Neural progenitor cell (in vitro differentiated cells): ENCODE measurements around the gene ST8SIA4. TPM values are rescaled to one million over a fixed set of nuclear protein-coding genes. Genes with fewer than 3 reads are reported as not detected.

Experiments used
- DNase-seq: peaks from one replicate; pipeline ENCODE4 v3.0.0-alpha.2; 2016; ENCODE audit warnings: low spot score
- H2AFZ ChIP-seq: fragments of 200-600 bp; sonication (generic); replicated peaks from 2 replicates; pipeline ENCODE4 v1.6.1; 2016; ENCODE audit warnings: antibody characterized with exemption
- H3F3A ChIP-seq: fragments of 200-600 bp; sonication (generic); 2 replicates; pipeline ENCODE4 v1.6.1; 2016; ENCODE audit warnings: antibody characterized with exemption, low read depth
- H3K27ac ChIP-seq: fragments of 200-600 bp; sonication (generic); 2 replicates; pipeline ENCODE4 v1.5.1; 2016; ENCODE audit warnings: mild to moderate bottlenecking
- H3K27me3 ChIP-seq: fragments of 200-600 bp; sonication (generic); 2 replicates; pipeline ENCODE4 v1.6.1; 2016; ENCODE audit warnings: mild to moderate bottlenecking, moderate library complexity
- H3K36me3 ChIP-seq: fragments of 200-600 bp; sonication (generic); 2 replicates; pipeline ENCODE4 v1.5.1; 2016
- H3K4me1 ChIP-seq: fragments of 200-600 bp; sonication (generic); 2 replicates; pipeline ENCODE4 v1.6.1; 2016; ENCODE audit warnings: mixed run types
- H3K4me2 ChIP-seq: fragments of 200-600 bp; sonication (generic); 2 replicates; pipeline ENCODE4 v1.6.1; 2016
- H3K4me3 ChIP-seq: fragments of 200-600 bp; sonication (generic); 2 replicates; pipeline ENCODE4 v1.5.1; 2016
- H3K79me2 ChIP-seq: fragments of 200-600 bp; sonication (generic); 2 replicates; pipeline ENCODE4 v1.6.1; 2016; ENCODE audit warnings: low read depth
- H3K9ac ChIP-seq: fragments of 200-600 bp; sonication (generic); 2 replicates; pipeline ENCODE4 v1.6.1; 2016
- H3K9me3 ChIP-seq: fragments of 200-600 bp; sonication (generic); 2 replicates; pipeline ENCODE4 v1.5.1; 2016; ENCODE audit warnings: low read depth
- H4K20me1 ChIP-seq: fragments of 200-600 bp; sonication (generic); 2 replicates; pipeline ENCODE4 v1.6.1; 2016; ENCODE audit warnings: low read depth
- H3K27ac Mint-ChIP-seq: 3 replicates; pipeline ENCODE4 v1.8.0; 2021; ENCODE audit warnings: mixed read lengths
- H3K27me3 Mint-ChIP-seq: 2 replicates; pipeline ENCODE4 v1.8.0; 2022; ENCODE audit warnings: low read depth, mild to moderate bottlenecking, inconsistent platforms, moderate library complexity, mixed read lengths; ENCODE audit not compliant: insufficient read depth
- H3K36me3 Mint-ChIP-seq: 3 replicates; pipeline ENCODE4 v1.8.0; 2021; ENCODE audit warnings: mixed read lengths
- H3K4me1 Mint-ChIP-seq: 3 replicates; pipeline ENCODE4 v1.8.0; 2021; ENCODE audit warnings: mixed read lengths
- H3K4me3 Mint-ChIP-seq: 3 replicates; pipeline ENCODE4 v1.8.0; 2021; ENCODE audit warnings: mild to moderate bottlenecking, moderate library complexity, mixed read lengths
- H3K9me3 Mint-ChIP-seq: 3 replicates; pipeline ENCODE4 v1.8.0; 2020; ENCODE audit warnings: mixed read lengths
- EZH2 ChIP-seq: fragments of 200-600 bp; sonication (generic); IDR thresholded peaks from 2 replicates; pipeline ENCODE4 v1.6.1; 2017; ENCODE audit warnings: antibody characterized with exemption, mild to moderate bottlenecking, moderate library complexity
- EZH2phosphoT487 ChIP-seq: fragments of 200-600 bp; sonication (generic); IDR thresholded peaks from 2 replicates; pipeline ENCODE4 v1.6.1; 2017; ENCODE audit warnings: antibody characterized with exemption
- total RNA-seq: library from RNA; depleted of rRNA; stranded (reverse); fragments of >200 nt; gene quantifications from 2 replicates; pipeline ENCODE4 v1.2.3, GENCODE V29; 2015; ENCODE audit warnings: low replicate concordance
- TF ChIP-seq, protein P1 (sequence below): fragments of 200-600 bp; sonication (generic); IDR thresholded peaks from 2 replicates; pipeline ENCODE4 v1.5.1; 2017; ENCODE audit warnings: antibody characterized with exemption, mild to moderate bottlenecking

The ST8SIA4 gene
- total RNA-seq, 1 donor from 2014 or later = 0.84 TPM

DNA sequence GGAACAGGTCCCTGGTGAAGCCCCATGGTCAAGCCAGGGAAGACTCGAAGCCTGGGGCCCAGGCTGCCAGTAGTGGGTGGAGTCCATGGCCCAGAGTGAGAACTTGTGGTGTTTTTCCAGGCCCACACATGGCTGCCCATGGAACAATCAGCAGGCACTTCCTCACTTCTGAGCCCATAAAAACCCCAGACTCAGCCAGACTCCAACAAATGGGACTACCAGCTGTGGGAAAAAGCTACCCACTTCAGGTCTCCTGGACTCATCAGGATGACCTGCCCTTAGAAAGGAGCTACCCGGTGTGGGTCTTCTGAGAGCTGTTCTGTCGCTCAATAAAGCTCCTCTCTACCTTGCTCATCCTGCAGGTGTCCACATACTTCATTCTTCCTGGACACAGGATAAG, 108.9 kb downstream of the ST8SIA4 start:
- Histone ChIP-seq H3K4me3 (no peak overlapping the region), H3K4me2 (no peak overlapping the region), H3K27ac (no peak overlapping the region), H3K4me1 (peaks cover 14% of the 10 kb centered on the region), H3K79me2 (no peaks in the 10 kb centered on the region), H2AFZ (no peak overlapping the region), H4K20me1 (no peaks in the 10 kb centered on the region), H3K9me3 (no peaks in the 10 kb centered on the region), H3K27me3 (no peaks in the 10 kb centered on the region), H3F3A (no peaks in the 10 kb centered on the region), H3K36me3 (no peaks in the 10 kb centered on the region), H3K9ac (no peak overlapping the region)
- Mint-ChIP-seq H3K4me1 (peaks cover 40% of the 10 kb centered on the region), H3K9me3 (no peaks in the 10 kb centered on the region), H3K4me3 (no peak overlapping the region), H3K27me3 (no peaks in the 10 kb centered on the region), H3K36me3 (no peaks in the 10 kb centered on the region), H3K27ac (no peak overlapping the region)
- TF ChIP-seq, protein P1, sequence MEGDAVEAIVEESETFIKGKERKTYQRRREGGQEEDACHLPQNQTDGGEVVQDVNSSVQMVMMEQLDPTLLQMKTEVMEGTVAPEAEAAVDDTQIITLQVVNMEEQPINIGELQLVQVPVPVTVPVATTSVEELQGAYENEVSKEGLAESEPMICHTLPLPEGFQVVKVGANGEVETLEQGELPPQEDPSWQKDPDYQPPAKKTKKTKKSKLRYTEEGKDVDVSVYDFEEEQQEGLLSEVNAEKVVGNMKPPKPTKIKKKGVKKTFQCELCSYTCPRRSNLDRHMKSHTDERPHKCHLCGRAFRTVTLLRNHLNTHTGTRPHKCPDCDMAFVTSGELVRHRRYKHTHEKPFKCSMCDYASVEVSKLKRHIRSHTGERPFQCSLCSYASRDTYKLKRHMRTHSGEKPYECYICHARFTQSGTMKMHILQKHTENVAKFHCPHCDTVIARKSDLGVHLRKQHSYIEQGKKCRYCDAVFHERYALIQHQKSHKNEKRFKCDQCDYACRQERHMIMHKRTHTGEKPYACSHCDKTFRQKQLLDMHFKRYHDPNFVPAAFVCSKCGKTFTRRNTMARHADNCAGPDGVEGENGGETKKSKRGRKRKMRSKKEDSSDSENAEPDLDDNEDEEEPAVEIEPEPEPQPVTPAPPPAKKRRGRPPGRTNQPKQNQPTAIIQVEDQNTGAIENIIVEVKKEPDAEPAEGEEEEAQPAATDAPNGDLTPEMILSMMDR = no peak
- TF ChIP-seq EZH2phosphoT487 (no peak), EZH2 (no peak)
- no peak for DNase-seq

DNA sequence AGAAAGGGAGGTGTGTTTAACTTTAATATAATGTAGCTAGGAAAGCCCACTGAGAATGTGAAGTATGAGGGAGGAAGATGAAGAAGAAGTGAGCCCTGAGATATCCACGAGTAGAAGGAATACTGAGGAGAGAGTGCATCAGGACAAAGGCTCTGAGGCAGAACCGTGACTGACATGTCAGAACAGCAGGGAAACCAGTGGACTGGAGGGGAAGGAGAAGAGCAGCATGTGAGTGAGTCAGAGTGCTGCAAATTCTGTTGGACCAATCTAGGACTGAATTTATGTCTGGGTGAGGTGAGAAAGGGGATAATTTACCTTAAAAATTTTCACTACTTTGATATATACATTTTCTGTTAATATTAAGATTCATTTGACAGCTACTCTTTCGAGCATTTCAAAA, 110.3 kb downstream of the ST8SIA4 start:
- H3K9ac ChIP-seq = no peak overlapping the region
- no peaks in the 10 kb centered on the region for H3K36me3 ChIP-seq
- peak; percentile 17 for DNase-seq
- H3K4me1 ChIP-seq = peaks cover 14% of the 10 kb centered on the region
- Mint-ChIP-seq H3K27ac (peak overlapping the region; percentile 69), H3K9me3 (no peaks in the 10 kb centered on the region), H3K4me1 (peaks cover 47% of the 10 kb centered on the region), H3K36me3 (no peaks in the 10 kb centered on the region), H3K4me3 (no peak overlapping the region), H3K27me3 (no peaks in the 10 kb centered on the region)
- no peak overlapping the region for H3K4me3 ChIP-seq
- no peaks in the 10 kb centered on the region for H3K9me3 ChIP-seq
- H2AFZ ChIP-seq = no peak overlapping the region
- TF ChIP-seq, protein P1 = no peak
- TF ChIP-seq EZH2phosphoT487 = no peak
- no peak for TF ChIP-seq EZH2
- no peaks in the 10 kb centered on the region for H3F3A ChIP-seq
- no peaks in the 10 kb centered on the region for H4K20me1 ChIP-seq
- no peaks in the 10 kb centered on the region for H3K27me3 ChIP-seq
- H3K79me2 ChIP-seq = no peaks in the 10 kb centered on the region
- H3K27ac ChIP-seq = no peak overlapping the region
- H3K4me2 ChIP-seq = no peak overlapping the region

DNA sequence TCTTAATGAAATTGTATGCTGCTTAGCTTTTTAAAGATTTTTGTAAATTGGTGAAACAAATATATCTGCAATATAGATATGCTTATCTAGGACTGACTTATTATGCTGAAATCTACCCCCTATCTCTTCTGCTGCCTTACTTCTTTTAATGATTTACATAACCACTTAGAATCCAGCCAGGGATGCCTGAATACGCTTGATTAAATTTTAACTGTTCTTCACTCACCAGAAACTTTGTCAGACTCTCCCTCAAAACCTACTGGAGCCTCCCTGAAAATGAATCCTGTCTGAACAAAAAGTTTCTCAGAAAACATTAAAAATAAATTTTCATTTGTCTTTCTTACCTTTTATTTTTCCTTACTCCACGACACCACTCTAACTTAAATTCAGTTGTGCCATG, 111.7 kb downstream of the ST8SIA4 start:
- no peak overlapping the region for H3K4me3 ChIP-seq
- no peak overlapping the region for H3K4me2 ChIP-seq
- H3K27ac ChIP-seq = no peak overlapping the region
- no peak for DNase-seq
- H3K36me3 ChIP-seq = no peaks in the 10 kb centered on the region
- H4K20me1 ChIP-seq = no peaks in the 10 kb centered on the region
- H3K9ac ChIP-seq = no peak overlapping the region
- peaks cover 14% of the 10 kb centered on the region for H3K4me1 ChIP-seq
- peaks cover 3% of the 10 kb centered on the region for H3K27me3 Mint-ChIP-seq
- H3K9me3 Mint-ChIP-seq = no peaks in the 10 kb centered on the region
- peaks cover 47% of the 10 kb centered on the region for H3K4me1 Mint-ChIP-seq
- TF ChIP-seq, protein P1 = no peak
- H3K27ac Mint-ChIP-seq = no peak overlapping the region
- H3K9me3 ChIP-seq = no peaks in the 10 kb centered on the region
- H3K36me3 Mint-ChIP-seq = no peaks in the 10 kb centered on the region
- H3K27me3 ChIP-seq = no peaks in the 10 kb centered on the region
- H2AFZ ChIP-seq = no peak overlapping the region
- no peak overlapping the region for H3K4me3 Mint-ChIP-seq
- H3K79me2 ChIP-seq = no peaks in the 10 kb centered on the region
- no peaks in the 10 kb centered on the region for H3F3A ChIP-seq

DNA sequence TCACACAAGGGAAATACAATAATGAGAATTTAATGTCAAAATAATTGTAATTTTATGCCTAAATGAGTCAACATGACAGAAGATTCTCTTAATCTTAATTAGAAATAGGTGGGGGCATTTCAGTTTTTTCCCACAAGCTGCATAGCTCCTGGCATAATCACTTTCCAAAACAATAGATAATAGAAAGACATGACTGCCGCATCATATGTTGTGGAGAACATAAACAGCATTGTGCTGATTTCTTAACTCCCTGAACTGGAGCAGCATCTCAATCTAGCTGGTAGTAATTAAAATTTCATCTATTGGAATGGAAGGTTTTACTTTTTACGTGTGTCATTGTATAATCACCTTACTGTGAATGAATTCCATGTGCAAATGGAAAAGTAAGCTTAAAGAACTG, 112.1 kb downstream of the ST8SIA4 start:
- H3K27me3 Mint-ChIP-seq = peaks cover 3% of the 10 kb centered on the region
- peaks cover 14% of the 10 kb centered on the region for H3K4me1 ChIP-seq
- DNase-seq = no peak
- H3K4me2 ChIP-seq = no peak overlapping the region
- H3K4me3 ChIP-seq = no peak overlapping the region
- no peak overlapping the region for H3K27ac ChIP-seq
- no peaks in the 10 kb centered on the region for H3K36me3 Mint-ChIP-seq
- no peaks in the 10 kb centered on the region for H4K20me1 ChIP-seq
- H3K27ac Mint-ChIP-seq = peak overlapping the region; percentile 8
- TF ChIP-seq, protein P1 = no peak
- TF ChIP-seq EZH2phosphoT487 = no peak
- TF ChIP-seq EZH2 = no peak
- H3K9me3 Mint-ChIP-seq = peaks cover 3% of the 10 kb centered on the region
- no peaks in the 10 kb centered on the region for H3K79me2 ChIP-seq
- H3K4me1 Mint-ChIP-seq = peaks cover 47% of the 10 kb centered on the region
- no peaks in the 10 kb centered on the region for H3F3A ChIP-seq
- H3K9me3 ChIP-seq = no peaks in the 10 kb centered on the region
- no peak overlapping the region for H3K4me3 Mint-ChIP-seq
- H3K9ac ChIP-seq = no peak overlapping the region
- H3K36me3 ChIP-seq = no peaks in the 10 kb centered on the region
- no peaks in the 10 kb centered on the region for H3K27me3 ChIP-seq
- no peak overlapping the region for H2AFZ ChIP-seq
